ENCODE results near the gene CRLF2.

The CRLF2 gene

DNA sequence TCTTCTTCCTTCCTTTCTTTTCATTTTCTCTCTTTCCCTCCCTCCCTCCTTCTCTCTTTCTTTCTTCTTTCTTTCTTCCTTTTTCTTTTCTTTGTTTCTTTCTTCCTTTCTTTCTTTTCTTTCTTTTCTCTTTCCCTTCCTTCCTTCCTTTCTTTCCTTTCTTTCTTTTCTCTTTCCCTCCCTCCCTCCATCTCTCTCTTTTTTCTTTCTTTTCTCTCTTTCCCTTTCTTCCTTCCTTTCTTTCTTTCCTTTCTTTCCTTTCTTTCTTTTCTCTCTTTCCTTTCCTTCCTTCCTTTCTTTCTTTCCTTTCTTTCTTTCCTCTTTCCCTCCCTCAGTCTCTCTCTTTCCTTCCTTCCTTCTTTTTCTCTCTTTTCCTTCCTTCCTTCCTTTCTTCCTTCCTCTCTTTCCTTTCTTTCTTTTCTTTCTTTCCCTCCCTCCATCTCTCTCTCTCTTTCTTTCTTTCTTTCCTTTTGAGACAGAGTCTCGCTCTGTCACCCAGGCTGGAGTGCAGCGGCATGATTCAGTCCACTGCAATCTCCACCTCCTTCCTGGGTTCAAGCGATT lies 44.4 kb downstream of the CRLF2 start:
- Histone ChIP-seq H3K4me3 (ENCODE audit: low read length) (no peak overlapping the region), H3K9ac (ENCODE audit: low read length) (no peak overlapping the region), H2AFZ (ENCODE audit: low read length) (no peak overlapping the region), H3F3A (ENCODE audit: insufficient read depth, low read length) (peaks cover 11% of the 10 kb centered on the region), H3K4me2 (ENCODE audit: low read depth, low read length) (no peak overlapping the region), H3K79me2 (ENCODE audit: low read length) (no peaks in the 10 kb centered on the region), H4K20me1 (ENCODE audit: insufficient read depth, low read length) (no peaks in the 10 kb centered on the region), H3K4me1 (ENCODE audit: low read length) (peaks cover 10% of the 10 kb centered on the region), H3K27me3 (replicated peaks; ENCODE audit: insufficient read depth, low read length) (no peaks in the 10 kb centered on the region), H3K36me3 (replicated peaks; ENCODE audit: insufficient read depth, low read length) (no peaks in the 10 kb centered on the region), H3K9me3 (replicated peaks; ENCODE audit: insufficient read depth, low read length) (no peaks in the 10 kb centered on the region), H3K27ac (ENCODE audit: low read length) (no peak overlapping the region), H3K9me2 (replicated peaks; ENCODE audit: insufficient read depth, low read length) (no peaks in the 10 kb centered on the region)
- TF ChIP-seq, protein P1, sequence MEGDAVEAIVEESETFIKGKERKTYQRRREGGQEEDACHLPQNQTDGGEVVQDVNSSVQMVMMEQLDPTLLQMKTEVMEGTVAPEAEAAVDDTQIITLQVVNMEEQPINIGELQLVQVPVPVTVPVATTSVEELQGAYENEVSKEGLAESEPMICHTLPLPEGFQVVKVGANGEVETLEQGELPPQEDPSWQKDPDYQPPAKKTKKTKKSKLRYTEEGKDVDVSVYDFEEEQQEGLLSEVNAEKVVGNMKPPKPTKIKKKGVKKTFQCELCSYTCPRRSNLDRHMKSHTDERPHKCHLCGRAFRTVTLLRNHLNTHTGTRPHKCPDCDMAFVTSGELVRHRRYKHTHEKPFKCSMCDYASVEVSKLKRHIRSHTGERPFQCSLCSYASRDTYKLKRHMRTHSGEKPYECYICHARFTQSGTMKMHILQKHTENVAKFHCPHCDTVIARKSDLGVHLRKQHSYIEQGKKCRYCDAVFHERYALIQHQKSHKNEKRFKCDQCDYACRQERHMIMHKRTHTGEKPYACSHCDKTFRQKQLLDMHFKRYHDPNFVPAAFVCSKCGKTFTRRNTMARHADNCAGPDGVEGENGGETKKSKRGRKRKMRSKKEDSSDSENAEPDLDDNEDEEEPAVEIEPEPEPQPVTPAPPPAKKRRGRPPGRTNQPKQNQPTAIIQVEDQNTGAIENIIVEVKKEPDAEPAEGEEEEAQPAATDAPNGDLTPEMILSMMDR (IDR thresholded peaks at IDR 0.05; ENCODE audit: low read length) = no peak
- TF ChIP-seq EZH2phosphoT487 (IDR thresholded peaks at IDR 0.05; ENCODE audit: low read length) (no peak), EZH2 (optimal IDR thresholded peaks at IDR 0.05; ENCODE audit: low read depth, low read length) (no peak)
- no peak for DNase-seq

DNA sequence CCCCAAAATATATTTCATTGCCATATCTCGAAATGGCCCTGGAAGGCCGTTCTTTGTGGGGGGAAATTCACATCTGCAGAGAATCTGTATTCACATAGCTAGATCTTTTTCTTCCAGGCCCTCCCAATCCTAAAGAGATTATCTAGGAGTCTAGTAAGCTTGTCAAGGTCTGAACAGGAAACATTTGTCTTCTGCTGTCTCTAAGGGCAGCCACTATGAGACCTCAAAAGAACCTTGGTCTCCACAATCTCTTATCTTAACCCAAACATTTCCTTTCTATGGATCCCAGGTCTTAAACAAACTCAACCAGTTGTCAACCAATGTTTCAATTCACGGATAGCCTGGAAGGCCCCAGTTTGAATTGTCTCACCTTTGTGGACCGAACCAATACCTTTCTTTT lies 45.0 kb downstream of the CRLF2 start:
- H4K20me1 ChIP-seq (ENCODE audit: insufficient read depth, low read length) = no peaks in the 10 kb centered on the region
- H3K4me1 ChIP-seq (ENCODE audit: low read length) = peaks cover 4% of the 10 kb centered on the region
- peaks cover 6% of the 10 kb centered on the region for H3F3A ChIP-seq (ENCODE audit: insufficient read depth, low read length)
- H3K4me2 ChIP-seq (ENCODE audit: low read depth, low read length) = no peak overlapping the region
- no peak for DNase-seq
- no peaks in the 10 kb centered on the region for H3K9me3 ChIP-seq (replicated peaks; ENCODE audit: insufficient read depth, low read length)
- H3K9ac ChIP-seq (ENCODE audit: low read length) = no peak overlapping the region
- no peaks in the 10 kb centered on the region for H3K27me3 ChIP-seq (replicated peaks; ENCODE audit: insufficient read depth, low read length)
- H3K79me2 ChIP-seq (ENCODE audit: low read length) = no peaks in the 10 kb centered on the region
- TF ChIP-seq EZH2 (optimal IDR thresholded peaks at IDR 0.05; ENCODE audit: low read depth, low read length) (no peak), EZH2phosphoT487 (IDR thresholded peaks at IDR 0.05; ENCODE audit: low read length) (no peak)
- TF ChIP-seq, protein P1 (IDR thresholded peaks at IDR 0.05; ENCODE audit: low read length) = no peak
- no peak overlapping the region for H2AFZ ChIP-seq (ENCODE audit: low read length)
- no peaks in the 10 kb centered on the region for H3K36me3 ChIP-seq (replicated peaks; ENCODE audit: insufficient read depth, low read length)
- no peak overlapping the region for H3K4me3 ChIP-seq (ENCODE audit: low read length)
- no peaks in the 10 kb centered on the region for H3K9me2 ChIP-seq (replicated peaks; ENCODE audit: insufficient read depth, low read length)
- no peak overlapping the region for H3K27ac ChIP-seq (ENCODE audit: low read length)

DNA sequence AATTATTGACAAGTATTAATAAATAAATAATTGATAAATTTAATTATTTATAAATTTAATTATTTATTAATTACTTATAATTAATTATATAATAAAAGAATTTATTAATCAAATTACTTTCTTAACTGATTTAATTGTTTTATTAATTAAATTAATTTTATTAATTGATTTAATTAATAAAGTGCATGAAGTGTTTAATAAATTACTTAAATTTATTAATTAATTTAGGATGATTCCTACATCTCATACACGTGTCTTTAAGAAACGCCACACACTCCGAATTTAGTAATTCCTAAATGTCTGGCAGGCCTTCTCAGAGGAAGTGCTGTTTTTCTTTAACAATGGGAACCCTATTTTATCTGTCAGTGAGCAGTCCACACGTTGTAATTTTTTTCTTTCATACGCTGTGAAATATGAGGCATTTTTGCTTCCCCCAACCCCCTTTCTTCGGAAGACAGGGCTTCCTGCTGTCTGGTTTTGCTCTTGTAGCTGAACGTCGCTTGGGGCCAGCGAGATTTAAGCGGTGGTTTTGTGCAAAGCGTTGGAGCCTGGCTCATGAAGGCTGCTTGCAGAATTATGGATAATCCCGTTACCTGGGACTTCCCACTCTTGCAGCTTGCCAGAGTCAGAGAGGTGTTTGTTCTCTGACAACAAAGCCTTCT lies 46.8 kb downstream of the CRLF2 start:
- H3K79me2 ChIP-seq (ENCODE audit: low read length) = no peaks in the 10 kb centered on the region
- DNase-seq = no peak
- H3F3A ChIP-seq (ENCODE audit: insufficient read depth, low read length) = no peaks in the 10 kb centered on the region; the same call in 1 of the 2 replicates
- H3K4me3 ChIP-seq (ENCODE audit: low read length) = no peak overlapping the region
- H3K9me2 ChIP-seq (replicated peaks; ENCODE audit: insufficient read depth, low read length) = no peaks in the 10 kb centered on the region
- no peak overlapping the region for H3K9ac ChIP-seq (ENCODE audit: low read length)
- H3K4me2 ChIP-seq (ENCODE audit: low read depth, low read length) = no peak overlapping the region
- H2AFZ ChIP-seq (ENCODE audit: low read length) = no peak overlapping the region
- H3K4me1 ChIP-seq (ENCODE audit: low read length) = no peaks in the 10 kb centered on the region
- H3K27me3 ChIP-seq (replicated peaks; ENCODE audit: insufficient read depth, low read length) = no peaks in the 10 kb centered on the region
- TF ChIP-seq EZH2 (optimal IDR thresholded peaks at IDR 0.05; ENCODE audit: low read depth, low read length) = no peak
- no peak for TF ChIP-seq EZH2phosphoT487 (IDR thresholded peaks at IDR 0.05; ENCODE audit: low read length)
- H3K36me3 ChIP-seq (replicated peaks; ENCODE audit: insufficient read depth, low read length) = no peaks in the 10 kb centered on the region
- no peaks in the 10 kb centered on the region for H3K9me3 ChIP-seq (replicated peaks; ENCODE audit: insufficient read depth, low read length)
- no peak overlapping the region for H3K27ac ChIP-seq (ENCODE audit: low read length)
- H4K20me1 ChIP-seq (ENCODE audit: insufficient read depth, low read length) = no peaks in the 10 kb centered on the region

Data from MM.1S (cell line).